NT2/D1 (cell line): ENCODE measurements around the gene PPIF.

Experiments
- DNase-seq: peaks from one replicate; pipeline ENCODE4 v3.0.0-alpha.2; 2011; ENCODE audit warnings: low read depth, low spot score
- H3K27me3 ChIP-seq: 2 replicates; pipeline ENCODE4 v1.6.0; 2011; ENCODE audit warnings: mild to moderate bottlenecking; ENCODE audit not compliant: insufficient read length, insufficient read depth
- H3K36me3 ChIP-seq: 2 replicates; pipeline ENCODE4 v1.6.1; 2011; ENCODE audit warnings: mild to moderate bottlenecking, low read length, mixed read lengths; ENCODE audit not compliant: insufficient read depth, insufficient read length
- H3K4me1 ChIP-seq: 2 replicates; pipeline ENCODE4 v1.5.1; 2011; ENCODE audit not compliant: insufficient read depth, insufficient read length
- H3K4me3 ChIP-seq: 2 replicates; pipeline ENCODE4 v1.5.1; 2011; ENCODE audit warnings: low read depth; ENCODE audit not compliant: insufficient read length
- H3K9ac ChIP-seq: 2 replicates; pipeline ENCODE4 v1.6.0; 2011; ENCODE audit warnings: low read depth; ENCODE audit not compliant: insufficient read length
- H3K9me3 ChIP-seq: 2 replicates; pipeline ENCODE4 v1.5.1; 2011; ENCODE audit warnings: mild to moderate bottlenecking, low read length; ENCODE audit not compliant: insufficient read depth
- SUZ12 ChIP-seq: IDR thresholded peaks from 2 replicates; pipeline ENCODE4 v1.6.1; 2011; ENCODE audit not compliant: insufficient read length, insufficient read depth; ENCODE audit errors: extremely low read depth
- YY1 ChIP-seq: IDR thresholded peaks from 2 replicates; pipeline ENCODE4 v1.6.1; 2011; ENCODE audit not compliant: insufficient read length, insufficient read depth
- ZNF274 ChIP-seq: IDR thresholded peaks from 2 replicates; pipeline ENCODE4 v1.6.1; 2011; ENCODE audit warnings: mild to moderate bottlenecking, low read depth, low read length

PPIF gene

GRCh38 chr10:79387466-79387973, 40.3 kb downstream of the PPIF start:
- Histone ChIP-seq H3K27me3 (no peaks in the 10 kb centered on the region), H3K9ac (no peak overlapping the region), H3K36me3 (peaks cover 5% of the 10 kb centered on the region), H3K4me1 (no peaks in the 10 kb centered on the region), H3K4me3 (no peak overlapping the region), H3K9me3 (no peaks in the 10 kb centered on the region)
- TF ChIP-seq SUZ12 (no peak), YY1 (no peak), ZNF274 (no peak)
- no peak for DNase-seq

GRCh38 chr10:79387974-79388850, 40.9 kb downstream of the PPIF start:
- no peaks in the 10 kb centered on the region for H3K27me3 ChIP-seq
- peaks cover 5% of the 10 kb centered on the region for H3K36me3 ChIP-seq
- H3K9me3 ChIP-seq: no peaks in the 10 kb centered on the region
- no peak overlapping the region for H3K9ac ChIP-seq
- TF ChIP-seq SUZ12: no peak
- no peak for TF ChIP-seq YY1
- TF ChIP-seq ZNF274: no peak
- H3K4me3 ChIP-seq: no peak overlapping the region
- no peak for DNase-seq
- no peaks in the 10 kb centered on the region for H3K4me1 ChIP-seq

GRCh38 chr10:79390057-79390456, 42.8 kb downstream of the PPIF start:
- no peaks in the 10 kb centered on the region for H3K4me1 ChIP-seq
- no peak overlapping the region for H3K9ac ChIP-seq
- peaks cover 12% of the 10 kb centered on the region for H3K36me3 ChIP-seq
- H3K27me3 ChIP-seq: no peaks in the 10 kb centered on the region
- no peak overlapping the region for H3K4me3 ChIP-seq
- DNase-seq: no peak
- TF ChIP-seq ZNF274: no peak
- no peak for TF ChIP-seq YY1
- TF ChIP-seq SUZ12: no peak
- H3K9me3 ChIP-seq: no peaks in the 10 kb centered on the region

GRCh38 chr10:79390551-79391229, 43.4 kb downstream of the PPIF start:
- Histone ChIP-seq H3K27me3 (no peaks in the 10 kb centered on the region), H3K36me3 (peaks cover 12% of the 10 kb centered on the region), H3K9ac (no peak overlapping the region)

GRCh38 chr10:79391231-79392019, 44.2 kb downstream of the PPIF start:
- Histone ChIP-seq H3K4me1 (no peaks in the 10 kb centered on the region), H3K27me3 (no peaks in the 10 kb centered on the region), H3K9ac (no peak overlapping the region), H3K36me3 (peaks cover 15% of the 10 kb centered on the region), H3K4me3 (no peak overlapping the region), H3K9me3 (no peaks in the 10 kb centered on the region)
- DNase-seq: no peak
- no peak for TF ChIP-seq ZNF274
- TF ChIP-seq SUZ12: no peak
- no peak for TF ChIP-seq YY1

More at GRCh38 chr10:79390551-79391229, 43.4 kb downstream of the PPIF start:
- Histone ChIP-seq H3K4me3 (no peak overlapping the region), H3K4me1 (no peaks in the 10 kb centered on the region), H3K9me3 (no peaks in the 10 kb centered on the region)
- TF ChIP-seq YY1 (no peak), SUZ12 (no peak), ZNF274 (no peak)
- no peak for DNase-seq

- H3K9me3 ChIP-seq: no peaks in the 10 kb centered on the region
- peaks cover 14% of the 10 kb centered on the region for H3K36me3 ChIP-seq
- no peaks in the 10 kb centered on the region for H3K4me1 ChIP-seq
- no peak overlapping the region for H3K4me3 ChIP-seq
- DNase-seq: no peak
- H3K9ac ChIP-seq: no peak overlapping the region
- no peaks in the 10 kb centered on the region for H3K27me3 ChIP-seq
- TF ChIP-seq SUZ12 (no peak), YY1 (no peak), ZNF274 (no peak)
Measured at GRCh38 chr10:79392020-79392398, 44.7 kb downstream of the PPIF start.
